Limb (tissue), 2 donors: Measurements from ENCODE around the gene HERC2.
"Not testable (repeated sequence)": the region's sequence is repeated elsewhere in the genome, so short reads cannot be mapped to it uniquely, and the experiment has no call there.

Experiments used
- DNase-seq, 2 donors: peaks; one replicate each; pipeline ENCODE4 v3.0.0-alpha.2; 2016; ENCODE audit errors: extremely low spot score in 2 of 2

Gene HERC2

GRCh38 chr15:28131400-28131799, 190.6 kb downstream of the HERC2 start:
- DNase-seq: no peak

GRCh38 chr15:28130651-28131050, 191.3 kb downstream of the HERC2 start:
- DNase-seq: no peak

GRCh38 chr15:28129231-28129848, 192.6 kb downstream of the HERC2 start:
- no peak for DNase-seq

- no peak for DNase-seq
Observed at GRCh38 chr15:28128031-28128430, 193.9 kb downstream of the HERC2 start.

- DNase-seq: no peak
Observed at GRCh38 chr15:28127036-28127435, 194.9 kb downstream of the HERC2 start.

GRCh38 chr15:28125673-28126651, 196.0 kb downstream of the HERC2 start:
- peak in 1 of 2 donors; percentile 65 for DNase-seq

GRCh38 chr15:28124841-28125240, 197.1 kb downstream of the HERC2 start:
- no peak for DNase-seq

- DNase-seq: peak; percentile 73 to 85
Observed at GRCh38 chr15:28123408-28124023, 198.5 kb downstream of the HERC2 start.

GRCh38 chr15:28122038-28122949, 199.7 kb downstream of the HERC2 start:
- DNase-seq: no peak

GRCh38 chr15:28121577-28121976, 200.4 kb downstream of the HERC2 start:
- not testable (repeated sequence) for DNase-seq

GRCh38 chr15:28120359-28120640, 201.7 kb downstream of the HERC2 start:
- DNase-seq: no peak

GRCh38 chr15:28118531-28118930, 203.4 kb downstream of the HERC2 start:
- no peak for DNase-seq

- DNase-seq: no peak
Observed at GRCh38 chr15:28118083-28118482, 203.9 kb downstream of the HERC2 start.

GRCh38 chr15:28117432-28117990, 204.5 kb downstream of the HERC2 start:
- DNase-seq: no peak

- no peak for DNase-seq
Observed at GRCh38 chr15:28116521-28117431, 205.2 kb downstream of the HERC2 start.

- DNase-seq: no peak
Observed at GRCh38 chr15:28115871-28116270, 206.1 kb downstream of the HERC2 start.

- peak in 1 of 2 donors; percentile 27 for DNase-seq
Observed at GRCh38 chr15:28114721-28115622, 207.0 kb downstream of the HERC2 start.

GRCh38 chr15:28114114-28114455, 207.9 kb downstream of the HERC2 start:
- no peak for DNase-seq
